ENCODE data around the gene SASS6.
A peak's percentile ranks its signal among the peaks of the same experiment; 100 is the strongest.

SASS6 gene

GRCh38 chr1:100164216-100164615 lies 31.5 kb upstream of the SASS6 start:
- TF ChIP-seq CTCF (IDR thresholded peaks at IDR 0.05; ENCODE audit: low read depth, low read length): no peak
- H3K4me3 ChIP-seq (ENCODE audit: low read depth, low read length): no peak overlapping the region
- in situ Hi-C loops (cut with HindIII; ENCODE audit: low sequenced_read_pairs): no loop called here
- peak; percentile 57 for DNase-seq (ENCODE audit: low read depth, low spot score)

- H3K4me3 ChIP-seq (ENCODE audit: low read depth, low read length): no peak overlapping the region
- DNase-seq (ENCODE audit: low read depth, low spot score): no peak
- TF ChIP-seq CTCF (IDR thresholded peaks at IDR 0.05; ENCODE audit: low read depth, low read length): no peak
- in situ Hi-C loops (cut with HindIII; ENCODE audit: low sequenced_read_pairs): no loop called here
Observed at GRCh38 chr1:100162881-100163280, 30.2 kb upstream of the SASS6 start.

GRCh38 chr1:100152271-100152670 lies 19.5 kb upstream of the SASS6 start:
- H3K4me3 ChIP-seq (ENCODE audit: low read depth, low read length): no peak overlapping the region
- no peak for TF ChIP-seq CTCF (IDR thresholded peaks at IDR 0.05; ENCODE audit: low read depth, low read length)
- no peak for DNase-seq (ENCODE audit: low read depth, low spot score)
- in situ Hi-C loops (cut with HindIII; ENCODE audit: low sequenced_read_pairs): no loop called here

- in situ Hi-C loops (cut with HindIII; ENCODE audit: low sequenced_read_pairs): no loop called here
- H3K4me3 ChIP-seq (ENCODE audit: low read depth, low read length): no peak overlapping the region
- TF ChIP-seq CTCF (IDR thresholded peaks at IDR 0.05; ENCODE audit: low read depth, low read length): no peak
- no peak for DNase-seq (ENCODE audit: low read depth, low spot score)
Observed at GRCh38 chr1:100151679-100152078, 18.9 kb upstream of the SASS6 start.

- no peak for TF ChIP-seq CTCF (IDR thresholded peaks at IDR 0.05; ENCODE audit: low read depth, low read length)
- no peak overlapping the region for H3K4me3 ChIP-seq (ENCODE audit: low read depth, low read length)
- no peak for DNase-seq (ENCODE audit: low read depth, low spot score)
- in situ Hi-C loops (cut with HindIII; ENCODE audit: low sequenced_read_pairs): no loop called here
Observed at GRCh38 chr1:100147875-100148274, 15.1 kb upstream of the SASS6 start.

GRCh38 chr1:100146958-100147357 lies 14.2 kb upstream of the SASS6 start:
- in situ Hi-C loops (cut with HindIII; ENCODE audit: low sequenced_read_pairs): no loop called here
- H3K4me3 ChIP-seq (ENCODE audit: low read depth, low read length): no peak overlapping the region
- no peak for DNase-seq (ENCODE audit: low read depth, low spot score)
- no peak for TF ChIP-seq CTCF (IDR thresholded peaks at IDR 0.05; ENCODE audit: low read depth, low read length)

GRCh38 chr1:100145116-100145515 lies 12.4 kb upstream of the SASS6 start:
- H3K4me3 ChIP-seq (ENCODE audit: low read depth, low read length): no peak overlapping the region
- DNase-seq (ENCODE audit: low read depth, low spot score): no peak
- TF ChIP-seq CTCF (IDR thresholded peaks at IDR 0.05; ENCODE audit: low read depth, low read length): no peak
- in situ Hi-C loops (cut with HindIII; ENCODE audit: low sequenced_read_pairs): no loop called here
